ENCODE results near the gene UBD.
A peak's percentile ranks its signal among the peaks of the same experiment; 100 is the strongest.

Gene UBD

DNA sequence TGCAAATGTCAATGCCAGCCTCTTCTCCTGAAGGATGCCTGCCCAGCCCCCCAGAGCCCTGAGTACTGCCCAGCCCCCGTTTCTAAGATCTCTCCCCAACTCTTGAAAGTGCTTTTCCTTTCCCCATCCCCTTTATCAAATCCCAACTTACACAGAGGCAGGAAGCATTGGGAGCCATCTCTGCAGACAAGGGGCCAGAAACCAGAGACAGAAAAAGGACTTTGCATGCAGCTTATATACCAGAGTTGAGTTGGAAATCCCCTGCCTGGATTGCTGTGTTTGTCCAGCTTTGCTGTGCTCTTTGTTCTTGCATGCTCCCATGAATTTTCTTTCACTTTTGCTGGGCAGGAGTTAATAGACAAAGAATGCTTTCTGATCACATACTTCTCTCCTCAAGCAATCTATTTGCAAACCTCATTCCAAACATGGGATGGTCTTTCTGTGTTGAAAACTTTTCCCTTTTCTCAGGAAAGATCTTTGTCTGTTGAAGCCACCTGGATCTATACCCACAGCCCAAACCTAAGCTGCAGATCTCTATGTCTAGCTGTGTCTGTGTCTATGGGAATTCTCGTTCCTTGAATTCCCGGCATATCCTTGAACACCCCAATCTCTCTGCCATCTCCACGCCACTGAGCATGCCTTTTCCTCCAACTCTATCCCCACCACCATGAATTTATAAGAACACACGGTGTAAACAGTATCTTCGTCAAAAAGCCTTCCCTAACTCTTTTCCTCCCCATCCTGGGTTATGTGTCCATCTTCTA, at the start of gene UBD:
Gene UBD, minus strand, starts transcription at position 209 of the 764 bp plus-strand sequence. Its CDS starts 31 bp downstream, at position 178.
- DNase-seq (ENCODE audit: low read depth, low spot score): peak; percentile 20

DNA sequence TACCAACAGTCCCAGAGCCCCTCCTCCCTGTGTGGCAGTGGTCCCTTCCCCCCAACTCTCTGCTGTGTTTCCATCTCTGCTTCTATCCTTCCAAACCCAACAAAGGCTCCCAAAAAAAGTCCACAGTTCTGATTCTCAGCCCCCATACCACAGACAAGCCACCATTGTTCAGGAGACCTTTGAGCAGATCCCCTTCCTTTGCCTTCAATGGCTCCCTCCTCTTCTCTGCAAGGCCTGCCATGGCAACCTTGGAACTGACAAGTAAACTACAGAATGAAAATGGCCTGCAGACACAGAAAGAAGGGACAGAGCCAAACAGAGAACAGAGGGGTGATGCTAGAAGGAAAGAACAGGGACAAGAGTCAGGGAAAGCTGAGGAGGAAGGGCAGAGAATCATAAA, 48.6 kb upstream of the UBD start:
- no peak for DNase-seq (ENCODE audit: low read depth, low spot score)

DNA sequence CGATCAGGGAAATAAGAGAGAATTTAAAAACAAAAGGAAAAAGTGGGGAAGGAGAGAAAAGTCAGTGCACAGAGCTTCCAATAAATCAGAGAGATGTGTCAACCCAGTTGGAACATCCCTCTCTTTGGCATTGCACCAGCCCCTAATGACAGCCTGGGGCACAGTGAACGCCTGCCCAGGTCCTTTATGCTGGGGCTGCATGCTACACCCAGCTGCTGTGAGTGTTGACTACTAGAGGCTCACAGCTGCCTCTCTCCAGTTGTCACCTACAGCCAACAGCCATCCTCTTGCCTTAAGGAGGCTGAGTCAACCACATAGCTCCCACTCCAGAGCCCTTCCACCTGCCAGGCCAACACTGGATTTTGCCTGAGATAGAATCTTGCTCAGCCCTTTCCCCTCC, 44.4 kb upstream of the UBD start:
- no peak for DNase-seq (ENCODE audit: low read depth, low spot score)

DNA sequence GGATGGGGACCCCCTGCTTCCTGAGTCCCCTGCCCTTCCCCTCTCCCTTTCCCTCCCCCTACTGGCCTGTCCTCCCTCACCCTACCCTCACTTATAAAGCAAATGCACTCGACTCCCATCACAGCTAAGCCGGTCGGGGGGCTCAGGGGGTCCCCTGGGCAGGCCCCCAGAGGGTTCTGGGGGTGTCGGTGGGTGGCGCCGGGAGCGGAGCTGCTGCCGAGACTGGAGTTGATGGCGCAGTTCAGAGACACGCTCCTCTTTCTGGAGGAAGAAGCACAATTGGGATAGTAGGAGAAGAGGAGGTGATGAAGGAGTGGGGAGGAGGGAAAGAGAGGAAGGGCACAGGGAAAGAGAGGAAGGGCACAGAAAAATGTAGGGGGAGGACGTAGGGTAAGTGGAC, 43.9 kb upstream of the UBD start:
- no peak for DNase-seq (ENCODE audit: low read depth, low spot score)

DNA sequence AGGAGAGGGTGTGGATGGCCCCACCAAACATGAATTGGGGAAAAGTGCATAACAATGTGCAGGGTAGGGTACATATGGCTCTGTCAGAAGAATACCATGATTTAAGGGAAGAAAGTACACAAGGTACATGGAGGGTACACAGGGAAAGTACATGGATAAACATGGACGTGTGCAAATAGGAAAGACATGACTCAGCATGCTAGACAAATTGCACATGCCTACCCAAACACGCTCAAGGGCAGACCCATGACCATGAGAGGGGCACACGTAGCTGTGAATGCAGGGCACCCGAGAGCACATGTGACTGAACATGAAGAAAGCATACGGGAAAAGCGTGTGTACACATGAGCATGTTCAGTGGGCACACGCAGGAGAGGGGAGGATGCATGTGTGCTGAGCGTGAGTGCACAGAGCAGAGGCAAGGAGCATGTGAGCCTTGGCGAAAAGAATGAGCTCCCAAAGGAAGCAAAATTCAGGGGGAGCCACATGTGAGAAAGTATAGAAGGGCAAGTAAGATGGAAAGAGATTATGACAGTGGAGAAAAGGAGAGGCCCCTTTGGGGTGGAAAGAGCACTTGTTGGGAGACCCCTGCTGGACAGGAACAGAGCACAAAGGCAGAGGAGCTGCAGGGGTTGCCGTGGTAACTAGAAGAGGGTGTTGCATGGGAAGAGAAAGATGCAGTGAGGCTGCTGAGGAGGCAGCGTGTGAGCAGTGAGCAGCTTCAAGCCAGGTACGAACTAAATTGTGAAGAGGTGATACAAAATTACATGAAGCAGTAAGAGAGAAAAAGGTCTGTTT, 43.2 kb upstream of the UBD start:
- DNase-seq (ENCODE audit: low read depth, low spot score): peak; percentile 16

DNA sequence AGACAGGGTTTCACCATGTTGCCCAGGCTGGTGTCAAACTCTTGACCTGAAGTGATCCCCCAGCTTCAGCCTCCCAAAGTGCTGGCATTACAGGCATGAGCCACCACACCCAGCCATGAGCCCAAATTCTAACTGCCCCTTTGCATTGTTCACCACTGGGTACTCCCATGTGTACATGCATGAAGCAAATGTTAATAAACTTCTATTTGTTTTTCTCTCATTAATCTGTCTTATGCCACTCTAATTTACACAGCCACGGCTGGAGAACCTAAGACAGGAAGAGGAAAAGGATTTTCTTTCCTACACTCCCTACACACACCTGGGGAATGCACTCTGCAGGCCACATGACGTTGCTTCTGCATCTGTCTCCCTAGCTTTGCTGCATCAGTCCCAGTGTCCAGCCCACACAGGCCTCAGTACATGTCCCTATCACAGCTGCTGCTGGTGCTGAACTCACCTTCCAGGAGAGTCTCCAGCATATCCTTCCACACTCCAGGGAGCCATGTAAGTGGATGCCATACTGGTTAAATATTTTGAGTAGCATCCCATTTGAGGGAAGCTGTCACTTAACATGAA, 38.7 kb upstream of the UBD start:
- no peak for DNase-seq (ENCODE audit: low read depth, low spot score)

DNA sequence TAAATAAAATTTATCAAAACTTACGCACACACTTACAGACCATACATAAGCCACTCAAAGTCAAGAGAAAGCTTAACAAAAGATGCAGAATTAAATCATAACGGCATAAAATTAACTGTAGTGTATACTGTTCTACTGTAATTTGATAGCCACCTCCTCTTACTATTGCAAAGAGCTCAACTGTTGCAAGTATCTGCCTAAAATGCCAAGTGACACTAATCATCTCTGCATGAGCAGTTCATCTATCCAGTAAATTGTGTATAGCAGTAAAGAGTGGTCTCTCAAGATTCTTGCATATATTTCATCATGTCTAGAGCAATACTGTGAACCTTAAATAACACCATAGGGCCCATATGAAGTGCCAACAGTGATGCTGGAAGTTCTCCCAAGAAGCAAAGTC, 37.7 kb upstream of the UBD start:
- DNase-seq (ENCODE audit: low read depth, low spot score): no peak

DNA sequence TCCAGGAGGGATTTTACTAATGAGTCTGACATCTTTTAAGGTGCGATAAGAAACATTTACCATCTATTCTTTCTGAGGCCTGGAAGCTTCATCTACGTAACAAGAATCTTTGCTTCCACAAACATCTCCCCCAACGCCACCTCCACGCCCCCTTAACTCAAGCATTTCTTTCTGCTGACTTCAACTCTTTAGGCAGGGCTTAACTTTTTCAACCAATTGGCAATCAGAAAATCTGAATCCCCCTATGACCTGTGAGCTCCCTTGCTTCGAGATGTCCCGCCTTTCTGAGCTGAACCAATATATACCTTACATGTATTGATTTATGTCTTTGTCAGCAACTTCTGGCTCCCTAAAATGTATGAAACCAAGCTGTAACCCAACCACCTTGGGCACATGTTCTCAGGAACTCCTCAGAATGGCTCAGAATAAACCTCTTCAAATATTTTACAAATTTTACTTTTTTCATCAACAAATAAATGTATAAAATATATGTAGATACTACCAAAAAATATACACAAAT, 36.9 kb upstream of the UBD start:
- no peak for DNase-seq (ENCODE audit: low read depth, low spot score)

DNA sequence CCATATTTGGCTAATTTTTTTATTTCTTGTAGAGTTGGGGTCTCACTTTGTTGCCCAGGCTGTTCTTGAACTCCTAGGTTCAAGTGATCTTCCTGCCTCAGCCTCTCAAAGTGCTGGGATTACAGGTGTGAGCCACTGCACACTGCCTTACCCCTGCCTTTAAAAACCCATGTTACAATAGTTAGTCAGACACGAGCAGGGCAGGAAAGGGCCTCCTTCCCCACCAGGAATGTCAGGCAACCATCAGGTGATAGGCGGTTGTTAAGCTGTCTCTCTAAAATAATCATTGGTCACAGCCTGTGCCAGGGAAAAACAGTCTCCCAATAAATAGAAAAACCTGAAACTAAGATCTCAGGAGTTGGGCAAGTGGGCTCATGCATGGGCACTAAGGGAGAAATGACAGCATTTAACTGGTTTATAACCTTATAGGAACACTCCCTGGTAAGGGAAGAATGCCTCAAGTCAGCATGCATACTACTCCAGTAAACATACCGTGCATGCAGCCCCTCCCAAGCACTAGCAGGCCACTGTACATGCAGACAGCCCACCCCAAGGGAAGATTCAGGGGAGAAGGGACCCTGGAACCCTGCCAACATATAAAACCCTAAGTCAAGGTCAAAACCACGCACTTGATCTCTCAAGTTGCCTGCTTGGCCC, 33.8 kb upstream of the UBD start:
- DNase-seq (ENCODE audit: low read depth, low spot score): no peak

DNA sequence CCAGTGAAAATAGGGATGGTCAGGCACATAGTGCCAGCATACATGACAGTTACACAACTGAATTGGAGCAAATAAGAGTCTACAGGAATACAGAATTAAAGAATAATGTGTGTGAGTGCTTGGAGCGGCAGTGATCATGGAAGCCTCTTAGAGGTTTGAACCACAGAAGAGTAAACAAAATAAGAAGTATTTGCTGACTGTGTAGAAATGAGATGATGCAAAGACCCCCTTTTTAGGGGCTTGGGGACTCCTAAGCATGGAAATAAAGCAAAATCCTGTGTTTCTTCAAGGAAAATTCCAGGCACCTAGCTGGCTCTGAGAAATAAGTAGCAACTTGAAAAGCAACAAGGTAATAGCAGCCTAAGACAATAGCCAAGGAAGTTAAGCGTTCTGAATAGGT, 32.1 kb upstream of the UBD start:
- no peak for DNase-seq (ENCODE audit: low read depth, low spot score)

DNA sequence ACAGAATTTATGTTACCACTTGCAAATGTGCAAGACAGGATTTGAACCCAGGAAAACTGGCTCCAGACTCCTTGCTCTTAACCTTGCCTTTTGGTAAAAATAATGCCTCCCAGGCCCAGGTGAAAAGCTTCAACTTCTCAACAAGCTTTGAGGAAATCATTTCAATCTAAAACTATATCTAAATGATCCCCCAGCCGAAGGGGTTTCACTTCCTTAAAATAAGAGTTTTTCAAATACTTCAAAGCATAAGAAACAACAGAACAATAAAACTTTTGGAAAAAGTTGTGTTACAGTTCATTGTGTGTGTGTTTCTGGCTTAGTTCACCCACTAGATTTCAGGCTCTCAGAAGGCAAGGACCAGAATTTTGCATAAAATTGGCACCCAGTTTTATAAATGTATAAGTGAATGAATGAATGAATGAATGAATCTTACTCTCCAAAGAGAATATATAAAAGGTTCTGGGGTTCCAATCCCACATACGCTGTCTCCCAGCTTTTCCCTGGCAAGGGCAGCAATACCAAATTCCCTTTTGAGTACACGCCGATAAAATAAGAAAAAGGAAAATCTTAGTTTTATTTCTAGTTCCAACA, 30.8 kb upstream of the UBD start:
- no peak for DNase-seq (ENCODE audit: low read depth, low spot score)

DNA sequence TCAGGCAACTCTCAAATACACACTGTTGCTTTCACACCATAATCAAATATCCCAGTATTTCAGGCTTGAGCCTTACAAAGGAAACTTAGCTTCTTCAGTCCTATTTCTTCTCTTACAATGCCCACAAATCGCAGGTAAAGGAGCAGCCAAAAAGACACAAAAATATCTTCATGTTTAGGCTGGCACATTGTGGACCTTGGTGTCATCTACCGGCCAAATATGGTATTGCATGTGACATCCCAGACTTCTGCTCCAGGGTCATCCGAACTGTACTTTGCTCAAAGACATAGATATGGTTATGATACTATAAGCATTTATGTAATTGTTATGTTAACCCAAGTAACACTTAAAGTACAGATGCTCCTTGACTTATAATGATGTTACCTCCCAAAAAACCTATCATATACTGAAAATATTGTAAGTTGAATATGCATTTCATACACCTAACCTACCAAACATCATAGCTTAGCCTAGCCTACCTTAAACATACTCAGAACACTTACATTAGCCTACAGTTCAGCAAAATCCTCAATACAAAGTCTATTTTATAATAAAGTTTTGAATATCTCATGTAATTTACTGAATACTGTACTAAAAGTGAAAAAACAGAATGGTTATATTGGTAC, 30.0 kb upstream of the UBD start:
- peak; percentile 63 for DNase-seq (ENCODE audit: low read depth, low spot score)

DNA sequence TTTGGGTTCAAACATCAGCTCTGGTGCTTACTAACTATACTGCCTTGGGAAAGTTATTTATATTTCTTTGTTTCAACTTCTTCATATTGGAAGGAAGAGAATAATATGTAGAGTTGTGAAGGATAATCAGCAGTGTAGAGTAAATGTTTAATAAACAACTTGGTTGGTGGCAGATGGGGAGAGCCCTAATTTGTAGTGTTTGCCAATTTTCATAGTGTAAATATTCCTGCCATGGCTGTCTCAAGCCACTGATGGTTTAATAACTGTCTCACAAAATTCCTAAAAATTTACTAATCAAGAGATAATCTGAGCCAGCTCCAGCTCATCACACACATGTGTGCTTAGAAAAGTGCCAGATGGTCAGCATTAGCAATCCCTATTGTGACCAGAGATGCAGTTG, 25.3 kb upstream of the UBD start, which contains the start of gene OR2H2:
Gene OR2H2, plus strand, starts transcription at position 301 of the 400 bp plus-strand sequence. CDS start 2,824 bp downstream, outside the sequence.
- no peak for DNase-seq (ENCODE audit: low read depth, low spot score)

DNA sequence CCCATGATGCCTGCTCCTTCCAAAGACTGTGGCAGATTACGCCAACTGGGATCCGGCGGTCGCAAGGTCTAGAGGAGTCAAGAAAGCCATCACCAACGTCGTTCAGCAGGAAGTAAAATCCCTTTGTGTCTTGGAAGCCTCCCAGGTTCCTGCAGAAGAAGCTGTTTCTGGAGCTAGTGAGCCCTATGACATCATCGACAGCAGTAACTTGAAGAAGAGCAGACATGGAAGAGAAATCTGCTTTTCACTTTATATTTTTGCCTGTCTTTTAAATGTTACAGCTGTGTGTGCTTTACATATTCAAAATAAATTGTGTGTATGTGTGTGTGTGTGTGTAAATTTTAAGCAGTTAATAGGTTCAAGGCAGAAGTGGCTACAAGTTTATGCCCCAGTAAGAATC, 18.0 kb upstream of the UBD start:
- DNase-seq (ENCODE audit: low read depth, low spot score): no peak

DNA sequence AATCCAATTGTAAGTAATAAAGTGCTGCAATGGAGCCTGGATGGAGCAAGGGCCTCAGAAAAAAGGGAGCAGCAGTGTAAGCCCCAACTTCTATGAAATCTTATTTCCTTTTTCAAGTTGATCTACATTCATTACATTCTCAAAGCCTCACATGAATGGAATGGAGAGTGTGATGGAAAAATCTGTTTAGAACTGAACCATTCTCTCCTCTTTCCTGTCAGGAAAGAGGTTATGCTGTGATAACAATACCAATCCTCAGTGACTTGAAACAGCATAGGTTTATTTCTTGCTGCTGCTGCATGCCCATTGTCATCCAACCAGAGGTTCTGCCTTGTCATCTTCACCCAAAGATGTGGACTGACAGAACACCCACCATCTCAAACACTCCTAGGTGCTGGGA, 16.5 kb upstream of the UBD start:
- no peak for DNase-seq (ENCODE audit: low read depth, low spot score)

DNA sequence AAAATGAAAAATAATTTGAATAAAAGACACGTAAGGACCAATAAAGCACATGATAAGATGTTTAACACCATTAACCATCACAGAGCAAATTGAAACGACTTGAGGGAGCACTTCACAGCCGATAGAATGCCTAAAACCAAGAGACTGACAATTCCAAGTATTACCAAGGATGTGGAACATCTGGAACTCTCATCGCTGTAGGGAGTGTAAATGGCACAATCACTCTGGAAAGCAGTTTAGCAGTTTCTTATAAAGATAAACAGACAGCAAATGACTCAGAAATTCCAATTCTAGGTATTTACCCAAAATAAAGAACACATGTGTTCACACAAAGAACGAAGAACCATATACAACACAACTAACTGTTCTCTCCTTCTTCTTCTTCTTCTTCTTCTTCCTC, 8.5 kb upstream of the UBD start:
- DNase-seq (ENCODE audit: low read depth, low spot score): no peak

DNA sequence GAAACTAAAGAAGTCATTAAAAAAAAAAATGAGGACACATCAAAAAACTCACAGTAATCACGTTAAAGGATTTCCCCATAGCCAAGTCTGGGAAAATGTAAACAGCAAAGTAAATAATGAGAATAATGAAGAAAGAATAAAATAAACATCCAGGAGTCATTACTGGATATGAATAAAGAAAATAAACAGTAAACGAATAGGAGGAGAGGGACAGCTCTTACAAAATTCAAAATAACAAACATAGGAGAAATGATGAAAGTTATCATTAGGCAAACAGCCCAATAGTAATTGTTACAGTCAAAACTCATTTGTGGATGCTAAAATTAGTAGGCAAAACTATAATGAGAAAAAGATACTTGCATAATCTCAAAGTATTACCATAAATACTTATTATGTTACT, 8.0 kb upstream of the UBD start:
- DNase-seq (ENCODE audit: low read depth, low spot score): no peak

DNA sequence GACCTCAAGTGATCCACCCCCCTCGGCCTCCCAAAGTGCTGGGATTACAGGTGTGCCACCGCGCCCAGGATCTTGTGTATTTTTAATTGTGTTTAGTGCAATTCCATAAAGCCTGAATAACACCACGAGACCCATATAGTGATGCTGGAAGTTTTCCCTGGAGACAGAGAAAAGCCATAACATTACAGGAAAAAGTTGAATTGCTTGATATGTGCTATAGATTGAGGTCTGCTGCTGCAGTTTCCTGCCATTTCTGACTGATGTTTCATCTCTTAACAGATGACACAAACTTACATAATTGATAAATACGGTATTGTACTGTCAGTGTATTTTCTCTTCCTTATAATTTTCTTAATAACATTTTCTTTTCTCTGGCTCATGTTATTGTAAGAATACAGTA, 7.3 kb upstream of the UBD start:
- no peak for DNase-seq (ENCODE audit: low read depth, low spot score)

DNA sequence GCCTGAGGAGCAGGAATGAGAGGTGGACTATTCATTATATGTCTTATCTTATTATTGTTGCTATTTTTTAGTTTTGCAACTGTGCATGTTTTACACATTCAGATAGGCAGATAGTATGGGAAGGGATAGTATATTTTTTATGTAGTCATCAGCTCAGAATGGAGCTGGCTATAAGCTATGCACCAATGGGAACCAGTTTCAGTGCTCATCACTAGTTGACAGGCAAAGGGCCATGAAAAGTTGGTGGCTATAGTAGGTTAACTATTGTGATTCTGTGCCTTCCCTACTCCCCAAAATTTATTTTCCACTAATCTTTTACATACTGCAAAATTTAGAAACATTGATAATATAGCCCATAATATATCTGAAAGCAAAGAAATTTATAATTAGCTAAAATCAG, 5.3 kb upstream of the UBD start:
- no peak for DNase-seq (ENCODE audit: low read depth, low spot score)

DNA sequence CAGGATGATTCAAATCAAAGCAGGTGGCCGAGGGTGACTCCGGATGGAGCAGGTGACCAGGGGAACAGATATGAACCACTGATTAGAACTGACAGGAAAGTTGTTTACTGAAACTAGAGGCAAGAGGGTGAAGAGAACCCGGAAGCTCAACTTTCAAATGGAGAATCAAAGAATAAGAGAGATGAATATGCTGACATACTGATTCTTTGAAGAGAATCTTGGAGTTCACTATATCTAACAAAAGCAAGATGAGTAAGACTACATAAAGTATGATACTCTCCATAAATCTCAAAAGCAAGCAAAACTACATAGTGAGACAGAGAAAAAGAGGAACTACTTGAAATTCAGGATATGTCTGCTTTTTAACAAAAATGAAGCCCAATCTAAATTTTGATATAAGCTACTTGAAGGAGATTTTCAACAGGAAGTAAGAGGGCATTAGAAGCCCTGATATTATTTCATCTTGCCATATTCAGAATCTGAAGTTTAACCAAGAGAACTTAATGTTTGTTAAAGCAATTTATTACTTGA, 4.0 kb upstream of the UBD start:
- DNase-seq (ENCODE audit: low read depth, low spot score): no peak

Data from astrocyte of the hippocampus (primary cell).